K562 (cell line): ENCODE measurements around the gene LCN1. TPM values are rescaled to one million over a fixed set of nuclear protein-coding genes. Genes with fewer than 3 reads are reported as not detected.

ENCODE experiments used
- CHD4 ChIP-seq: fragments of 200-600 bp; sonication (generic); IDR thresholded peaks from 3 replicates; pipeline ENCODE4 v1.6.1; 2012; ENCODE audit warnings: low read depth, mild to moderate bottlenecking, mixed read lengths, low read length, inconsistent platforms; ENCODE audit not compliant: insufficient read depth, insufficient replicate concordance, poor library complexity, severe bottlenecking
- CXXC5 ChIP-seq: fragments of 250-450 bp; sonication (Bioruptor Pico); IDR thresholded peaks from 2 replicates; pipeline ENCODE4 v1.8.0; 2022; ENCODE audit warnings: inconsistent platforms, mild to moderate bottlenecking, moderate library complexity
- GABPB2 ChIP-seq: fragments of 250-450 bp; sonication (Bioruptor Pico); conservative IDR thresholded peaks from 2 replicates; pipeline ENCODE4 v1.5.1; 2021; ENCODE audit warnings: mild to moderate bottlenecking
- HDAC2 ChIP-seq: fragments of 450-650 bp; IDR thresholded peaks from 2 replicates; pipeline ENCODE4 v1.6.1; 2016; ENCODE audit warnings: mild to moderate bottlenecking
- HLTF ChIP-seq: fragments of 450-650 bp; IDR thresholded peaks from 2 replicates; pipeline ENCODE4 v1.6.1; 2016
- PCBP1 ChIP-seq: fragments of 200-400 bp; formaldehyde crosslinking; IDR thresholded peaks from 2 replicates; pipeline ENCODE4 v1.6.1; 2018; ENCODE audit warnings: mild to moderate bottlenecking, low read depth, low read length; ENCODE audit not compliant: poor library complexity, severe bottlenecking
- PHF8 ChIP-seq: fragments of 200-600 bp; sonication (generic); IDR thresholded peaks from 2 replicates; pipeline ENCODE4 v1.6.1; 2012; ENCODE audit warnings: mixed run types, mild to moderate bottlenecking, inconsistent platforms, low read length, moderate library complexity, borderline replicate concordance
- POLR2G ChIP-seq: fragments of 200-400 bp; formaldehyde crosslinking; IDR thresholded peaks from 2 replicates; pipeline ENCODE4 v1.6.1; 2017; ENCODE audit warnings: low read depth, mild to moderate bottlenecking, antibody characterized with exemption, low read length, moderate library complexity
- PYGO2 ChIP-seq: fragments of 450-650 bp; IDR thresholded peaks from 2 replicates; pipeline ENCODE4 v1.6.1; 2016; ENCODE audit warnings: mild to moderate bottlenecking, missing genetic modification characterization, moderate library complexity, missing compliant biosample characterization
- ZBTB17 ChIP-seq: fragments of 450-650 bp; formaldehyde crosslinking; IDR thresholded peaks from 2 replicates; pipeline ENCODE4 v1.4.0; 2020; ENCODE audit warnings: mild to moderate bottlenecking
- ZBTB7A ChIP-seq: IDR thresholded peaks from 2 replicates; pipeline ENCODE4 v1.6.1; 2011; ENCODE audit warnings: low read depth, mild to moderate bottlenecking, low read length, moderate library complexity, borderline replicate concordance; ENCODE audit not compliant: control insufficient read depth
- ZC3H8 ChIP-seq: fragments of 450-650 bp; IDR thresholded peaks from 2 replicates; pipeline ENCODE4 v1.6.1; 2017
- ZNF24 ChIP-seq: fragments of 450-650 bp; IDR thresholded peaks from 2 replicates; pipeline ENCODE4 v1.6.1; 2016
- polyA plus RNA-seq, 8 experiments: library from polyadenylated mRNA; depleted of rRNA in 4 of 8; stranded (reverse) in 5 of 8; unstranded in 3 of 8; fragments of >200 nt; fragmentation: Nextera tagmentation in 2 of 8; fragmentation: Illumina TruSeq in 1 of 8; extraction: Ambion mirVana in 2 of 8; extraction: Trizol in 1 of 8; gene quantifications; 2 replicates each; pipeline versions ENCODE4 v1.2.1 to v1.2.3, GENCODE V29; 2011 to 2014; ENCODE audit warnings: inconsistent platforms in 1 of 8, missing spikeins in 1 of 8
- total RNA-seq, 7 experiments: library from RNA; depleted of rRNA in 6 of 7; stranded (reverse); fragments of >200 nt in 6 of 7; fragmentation: Illumina TruSeq in 2 of 7; extraction: Trizol in 2 of 7; gene quantifications; 2 replicates each; pipeline versions ENCODE4 v1.2.1 to v1.2.3, GENCODE V29; 2011 to 2021; ENCODE audit warnings: low replicate concordance in 1 of 7
- TF ChIP-seq, protein P1 (sequence below): sonication (generic); formaldehyde crosslinking; IDR thresholded peaks from 2 replicates; pipeline ENCODE4 v1.9.0; 2022; ENCODE audit warnings: mild to moderate bottlenecking, missing genetic modification reagents
- TF ChIP-seq, protein P2 (sequence below): fragments of 450-650 bp; formaldehyde crosslinking; IDR thresholded peaks from 2 replicates; pipeline ENCODE4 v1.4.0; 2020; ENCODE audit warnings: mild to moderate bottlenecking, mixed read lengths

The LCN1 gene
- total and polyA plus RNA-seq, 9 of the 15 experiments (the other 6 are each of a cell fraction or from before 2014, with no cell fraction given), result not detected

DNA sequence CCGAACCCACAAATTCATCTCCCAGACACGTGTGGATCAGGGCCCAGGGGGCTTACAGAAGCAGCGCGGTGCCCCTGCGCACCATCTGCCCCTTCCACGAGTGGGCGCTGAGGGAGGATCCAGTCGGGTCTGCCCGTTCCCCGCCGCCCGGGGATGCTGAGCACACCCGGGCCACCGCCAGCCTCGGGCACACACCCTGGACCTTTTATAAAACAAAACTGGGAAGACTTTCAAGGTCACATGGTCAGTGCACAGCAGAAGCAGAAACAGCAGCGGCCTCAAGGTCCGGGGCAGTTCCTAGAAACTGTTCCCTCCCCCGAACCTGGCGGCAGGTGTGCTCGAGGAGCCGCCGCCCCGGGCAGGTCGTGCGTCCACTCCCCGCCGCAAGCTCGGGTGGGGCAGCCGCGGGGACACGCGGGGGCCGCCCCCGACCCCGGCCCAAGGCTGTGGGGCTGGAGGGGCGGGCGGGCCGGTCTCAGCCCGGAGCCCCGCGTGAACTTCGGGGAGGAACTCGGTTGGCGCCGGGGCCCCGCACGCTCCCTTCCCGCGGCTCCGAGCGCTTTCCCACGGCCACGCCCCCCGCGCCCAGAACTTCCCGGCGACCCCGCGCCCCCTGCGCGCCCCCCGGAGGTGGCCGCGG lies 42.3 kb upstream of the LCN1 start (continued):
- TF ChIP-seq ZNF24 (no peak), GABPB2 (CRISPR knock-in tag) (no peak), POLR2G (peak; percentile 74), ZC3H8 (no peak), PYGO2 (tag) (no peak), PHF8 (peak; percentile 18; the same call in 1 of the 2 replicates), HLTF (no peak), ZBTB17 (CRISPR knock-in tag) (peak; percentile 37; the same call in 1 of the 2 replicates), PCBP1 (no peak), CXXC5 (peak; percentile 46), HDAC2 (0 out of 2 replicates have a peak, but pooled peaks have one; percentile 38), CHD4 (peak; percentile 33), ZBTB7A (peak; percentile 82; the same call in 1 of the 2 replicates)
- TF ChIP-seq, protein P1, sequence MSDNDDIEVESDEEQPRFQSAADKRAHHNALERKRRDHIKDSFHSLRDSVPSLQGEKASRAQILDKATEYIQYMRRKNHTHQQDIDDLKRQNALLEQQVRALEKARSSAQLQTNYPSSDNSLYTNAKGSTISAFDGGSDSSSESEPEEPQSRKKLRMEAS (CRISPR knock-in tag), result peak; percentile 12; the same call in 1 of the 2 replicates
- TF ChIP-seq, protein P2, sequence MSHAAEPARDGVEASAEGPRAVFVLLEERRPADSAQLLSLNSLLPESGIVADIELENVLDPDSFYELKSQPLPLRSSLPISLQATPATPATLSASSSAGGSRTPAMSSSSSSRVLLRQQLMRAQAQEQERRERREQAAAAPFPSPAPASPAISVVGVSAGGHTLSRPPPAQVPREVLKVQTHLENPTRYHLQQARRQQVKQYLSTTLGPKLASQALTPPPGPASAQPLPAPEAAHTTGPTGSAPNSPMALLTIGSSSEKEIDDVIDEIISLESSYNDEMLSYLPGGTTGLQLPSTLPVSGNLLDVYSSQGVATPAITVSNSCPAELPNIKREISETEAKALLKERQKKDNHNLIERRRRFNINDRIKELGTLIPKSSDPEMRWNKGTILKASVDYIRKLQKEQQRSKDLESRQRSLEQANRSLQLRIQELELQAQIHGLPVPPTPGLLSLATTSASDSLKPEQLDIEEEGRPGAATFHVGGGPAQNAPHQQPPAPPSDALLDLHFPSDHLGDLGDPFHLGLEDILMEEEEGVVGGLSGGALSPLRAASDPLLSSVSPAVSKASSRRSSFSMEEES (CRISPR knock-in tag), result peak; percentile 46
